ENCODE results near the gene SMOC2. TPM values are rescaled to one million over a fixed set of nuclear protein-coding genes. Genes with fewer than 3 reads are reported as not detected.
"Not testable (repeated sequence)": the region's sequence is repeated elsewhere in the genome, so short reads cannot be mapped to it uniquely, and the experiment has no call there.

The SMOC2 gene
- total and polyA plus RNA-seq, 4 experiments from 2014 or later, result not detected

DNA sequence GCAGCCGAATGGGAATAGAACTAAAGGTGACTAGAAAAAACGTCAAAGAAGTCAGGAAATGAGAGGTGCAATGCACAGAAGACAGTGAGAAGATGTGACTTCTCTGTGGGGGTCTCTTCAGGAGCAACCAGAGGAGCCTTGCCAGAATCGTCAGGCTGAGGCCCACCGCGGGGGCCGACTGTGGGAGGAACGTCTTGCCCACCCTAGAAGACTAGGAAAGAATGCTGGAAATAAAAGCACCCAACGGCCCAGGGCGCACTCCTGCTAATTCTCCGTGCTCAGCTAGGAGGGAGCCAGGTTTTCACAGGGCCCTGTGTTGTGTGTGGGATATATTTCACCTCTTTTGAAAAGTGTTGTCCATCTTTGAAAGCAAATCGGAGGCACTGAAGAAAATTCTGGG lies 129.2 kb downstream of the SMOC2 start:
- Mint-ChIP-seq H3K27me3 (peaks cover 3 to 4% of the 10 kb centered on the region in 2 donors), H3K27ac (no peak overlapping the region), H3K4me3 (no peak overlapping the region), H3K4me1 (no peaks in the 10 kb centered on the region), H3K36me3 (no peaks in the 10 kb centered on the region), H3K9me3 (peaks cover 0 to 1% (median 0%) of the 10 kb centered on the region in 8 donors)
- Histone ChIP-seq H3K27ac (ENCODE audit: low read depth, low read length) (no peak overlapping the region), H3K4me1 (ENCODE audit: insufficient read depth, low read length) (no peaks in the 10 kb centered on the region), H3K36me3 (ENCODE audit: insufficient read depth, low read length) (no peaks in the 10 kb centered on the region), H3K4me3 (ENCODE audit: low read length in 2 of 2) (no peak overlapping the region), H3K27me3 (ENCODE audit: insufficient read depth, low read length) (no peaks in the 10 kb centered on the region), H3K9me3 (ENCODE audit: control insufficient read depth in 1 of 2, low read length in 2 of 2) (no peaks in the 10 kb centered on the region)
- no peak for DNase-seq
- ChIA-PET CTCF (ENCODE audit: partially characterized antibody) (no interaction called here), POLR2A (ENCODE audit: partially characterized antibody) (no interaction called here)
- intact Hi-C loops (cut with micrococcal nuclease), result no loop called here

DNA sequence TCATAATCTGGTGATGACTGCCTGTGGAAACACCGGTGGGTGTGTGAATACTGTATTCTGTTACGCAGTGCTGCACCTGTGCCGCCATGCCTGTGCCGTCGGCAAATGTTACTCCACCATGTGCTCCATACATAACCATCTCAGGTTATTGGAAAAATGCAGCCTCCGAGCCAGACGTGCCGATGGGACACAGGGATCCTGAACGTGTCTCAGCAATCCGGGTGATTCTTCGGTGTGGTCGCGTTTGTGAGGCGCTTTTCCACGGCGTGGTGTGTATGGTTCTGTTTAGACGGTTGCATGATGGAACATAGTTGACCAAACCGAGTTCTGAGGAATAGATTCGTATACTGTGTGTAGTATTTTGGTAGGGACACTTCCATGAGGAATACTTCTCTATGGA lies 130.3 kb downstream of the SMOC2 start:
- peaks cover 3 to 4% of the 10 kb centered on the region in 2 donors for H3K27me3 Mint-ChIP-seq
- H3K36me3 ChIP-seq (ENCODE audit: insufficient read depth, low read length), result no peaks in the 10 kb centered on the region
- no peaks in the 10 kb centered on the region for H3K4me1 Mint-ChIP-seq
- ChIA-PET POLR2A (ENCODE audit: partially characterized antibody) (no interaction called here), CTCF (ENCODE audit: partially characterized antibody) (no interaction called here)
- H3K27ac Mint-ChIP-seq, result no peak overlapping the region
- intact Hi-C loops (cut with micrococcal nuclease), result no loop called here
- peaks cover 0 to 1% (median 0%) of the 10 kb centered on the region in 8 donors for H3K9me3 Mint-ChIP-seq
- no peaks in the 10 kb centered on the region for H3K27me3 ChIP-seq (ENCODE audit: insufficient read depth, low read length)
- no peaks in the 10 kb centered on the region for H3K9me3 ChIP-seq (ENCODE audit: control insufficient read depth in 1 of 2, low read length in 2 of 2)
- H3K4me3 ChIP-seq (ENCODE audit: low read length in 2 of 2), result no peak overlapping the region
- no peaks in the 10 kb centered on the region for H3K4me1 ChIP-seq (ENCODE audit: insufficient read depth, low read length)
- no peaks in the 10 kb centered on the region for H3K36me3 Mint-ChIP-seq
- no peak overlapping the region for H3K27ac ChIP-seq (ENCODE audit: low read depth, low read length)
- no peak for DNase-seq
- H3K4me3 Mint-ChIP-seq, result no peak overlapping the region

DNA sequence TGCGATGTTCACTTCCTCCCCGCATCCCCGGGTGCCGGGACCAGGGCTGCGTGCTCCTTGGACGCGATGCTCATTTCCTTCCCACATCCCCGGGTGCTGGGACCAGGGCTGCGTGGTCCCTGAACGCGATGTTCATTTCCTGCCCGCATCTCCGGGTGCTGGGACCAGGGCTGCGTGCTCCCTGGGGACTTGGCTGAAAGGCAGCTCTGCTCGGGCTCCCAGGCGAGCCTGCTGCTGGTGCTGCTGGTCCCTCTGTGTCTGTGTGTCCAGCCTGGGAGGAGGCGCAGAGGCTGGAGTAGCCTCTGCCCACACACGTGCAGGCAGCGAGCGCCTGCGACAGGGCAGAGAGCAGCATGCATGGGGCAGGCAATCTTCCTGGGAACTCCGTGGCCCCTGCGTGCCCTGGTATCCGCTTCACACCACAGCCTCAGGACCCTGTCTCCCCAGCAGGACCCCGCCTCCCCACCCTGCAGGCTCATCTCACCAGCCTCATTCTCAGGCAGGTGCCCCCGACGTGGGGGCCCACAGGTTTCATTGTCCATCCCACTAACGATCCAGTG lies 132.4 kb downstream of the SMOC2 start:
- H3K4me1 Mint-ChIP-seq; H3K36me3 ChIP-seq (ENCODE audit: insufficient read depth, low read length); H3K27me3 Mint-ChIP-seq; DNase-seq; H3K27ac Mint-ChIP-seq; intact Hi-C loops (cut with micrococcal nuclease); H3K4me3 Mint-ChIP-seq; H3K27ac ChIP-seq (ENCODE audit: low read depth, low read length); H3K4me3 ChIP-seq (ENCODE audit: low read length in 2 of 2); H3K9me3 Mint-ChIP-seq; POLR2A ChIA-PET (ENCODE audit: partially characterized antibody); H3K36me3 Mint-ChIP-seq; H3K4me1 ChIP-seq (ENCODE audit: insufficient read depth, low read length); H3K27me3 ChIP-seq (ENCODE audit: insufficient read depth, low read length); H3K9me3 ChIP-seq (ENCODE audit: control insufficient read depth in 1 of 2, low read length in 2 of 2); CTCF ChIA-PET (ENCODE audit: partially characterized antibody): not testable (repeated sequence)

DNA sequence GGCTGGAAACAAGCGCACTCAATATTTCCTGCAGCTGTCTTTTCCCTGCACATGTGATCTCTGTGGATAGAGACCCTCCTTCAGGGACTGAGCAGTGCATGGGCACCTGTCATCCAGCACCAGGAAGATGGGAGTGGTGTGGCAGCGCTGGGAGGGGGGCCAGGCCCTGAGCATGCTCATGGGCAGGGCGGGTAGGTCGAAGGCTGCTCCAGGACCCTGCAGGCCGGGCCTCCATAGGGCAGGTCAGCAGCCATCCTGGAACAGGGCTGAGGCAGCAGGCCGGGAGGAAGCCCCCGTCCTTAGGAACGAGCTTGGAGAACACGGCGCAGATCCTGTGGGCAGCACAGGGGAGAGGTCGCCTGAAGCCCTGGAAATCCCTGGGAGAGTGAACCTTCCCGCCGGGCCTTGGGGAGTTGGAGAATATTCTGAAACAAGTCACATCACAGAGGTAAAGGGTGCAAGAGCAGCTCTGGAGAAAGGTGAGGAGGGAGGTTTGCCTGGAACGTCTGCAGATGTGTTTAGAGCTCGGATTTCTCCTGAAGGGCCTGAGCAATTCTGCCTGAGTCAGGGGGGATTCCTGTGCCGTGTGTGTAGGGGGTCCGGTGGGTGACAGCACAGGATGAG lies 133.2 kb downstream of the SMOC2 start:
- intact Hi-C loops (cut with micrococcal nuclease), result no loop called here
- H3K27ac ChIP-seq (ENCODE audit: low read depth, low read length), result no peak overlapping the region
- ChIA-PET POLR2A (ENCODE audit: partially characterized antibody) (no interaction called here), CTCF (ENCODE audit: partially characterized antibody) (no interaction called here)
- Mint-ChIP-seq H3K36me3 (no peaks in the 10 kb centered on the region), H3K4me1 (no peaks in the 10 kb centered on the region), H3K4me3 (no peak overlapping the region), H3K9me3 (peaks cover 0 to 1% (median 0%) of the 10 kb centered on the region in 8 donors), H3K27me3 (peaks cover 3 to 4% of the 10 kb centered on the region in 2 donors), H3K27ac (no peak overlapping the region)
- H3K4me3 ChIP-seq (ENCODE audit: low read length in 2 of 2), result no peak overlapping the region
- H3K27me3 ChIP-seq (ENCODE audit: insufficient read depth, low read length), result no peaks in the 10 kb centered on the region
- no peaks in the 10 kb centered on the region for H3K9me3 ChIP-seq (ENCODE audit: control insufficient read depth in 1 of 2, low read length in 2 of 2)
- no peaks in the 10 kb centered on the region for H3K36me3 ChIP-seq (ENCODE audit: insufficient read depth, low read length)
- DNase-seq, result no peak
- H3K4me1 ChIP-seq (ENCODE audit: insufficient read depth, low read length), result no peaks in the 10 kb centered on the region

DNA sequence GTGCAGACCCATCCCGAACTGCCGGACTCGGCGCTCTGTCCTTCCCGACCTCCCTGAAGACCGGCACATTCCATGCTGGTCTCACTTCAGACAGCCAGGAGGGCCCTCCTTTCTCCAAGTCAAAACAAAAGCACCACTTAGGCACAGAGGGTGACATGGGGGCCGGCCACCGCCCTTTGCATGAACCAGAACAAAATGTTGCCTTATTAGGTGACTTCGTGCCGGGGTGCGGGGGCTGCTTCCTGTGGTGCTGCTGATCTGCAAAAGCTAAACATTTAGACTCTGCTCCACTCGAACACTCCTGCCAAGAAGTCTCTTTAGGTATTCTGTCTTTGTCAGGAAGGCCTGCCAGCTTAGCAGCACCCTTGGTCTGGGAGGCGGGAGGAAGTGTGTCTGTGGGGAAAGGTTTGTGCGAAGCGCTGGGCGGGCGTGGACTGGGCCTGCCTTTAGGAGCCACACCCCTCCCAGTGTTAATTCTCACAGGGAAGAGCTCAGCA lies 133.8 kb downstream of the SMOC2 start:
- no peaks in the 10 kb centered on the region for H3K9me3 ChIP-seq (ENCODE audit: control insufficient read depth in 1 of 2, low read length in 2 of 2)
- intact Hi-C loops (cut with micrococcal nuclease), result no loop called here
- H3K27me3 ChIP-seq (ENCODE audit: insufficient read depth, low read length), result no peaks in the 10 kb centered on the region
- no peak overlapping the region for H3K4me3 Mint-ChIP-seq
- ChIA-PET POLR2A (ENCODE audit: partially characterized antibody) (no interaction called here), CTCF (ENCODE audit: partially characterized antibody) (no interaction called here)
- H3K4me3 ChIP-seq (ENCODE audit: low read length in 2 of 2), result no peak overlapping the region
- H3K27ac Mint-ChIP-seq, result no peak overlapping the region
- H3K36me3 ChIP-seq (ENCODE audit: insufficient read depth, low read length), result no peaks in the 10 kb centered on the region
- H3K27me3 Mint-ChIP-seq, result peaks cover 1 to 2% of the 10 kb centered on the region in 2 donors
- DNase-seq, result no peak
- no peaks in the 10 kb centered on the region for H3K4me1 ChIP-seq (ENCODE audit: insufficient read depth, low read length)
- H3K9me3 Mint-ChIP-seq, result no peaks in the 10 kb centered on the region
- no peaks in the 10 kb centered on the region for H3K4me1 Mint-ChIP-seq
- H3K36me3 Mint-ChIP-seq, result no peaks in the 10 kb centered on the region
- H3K27ac ChIP-seq (ENCODE audit: low read depth, low read length), result no peak overlapping the region

DNA sequence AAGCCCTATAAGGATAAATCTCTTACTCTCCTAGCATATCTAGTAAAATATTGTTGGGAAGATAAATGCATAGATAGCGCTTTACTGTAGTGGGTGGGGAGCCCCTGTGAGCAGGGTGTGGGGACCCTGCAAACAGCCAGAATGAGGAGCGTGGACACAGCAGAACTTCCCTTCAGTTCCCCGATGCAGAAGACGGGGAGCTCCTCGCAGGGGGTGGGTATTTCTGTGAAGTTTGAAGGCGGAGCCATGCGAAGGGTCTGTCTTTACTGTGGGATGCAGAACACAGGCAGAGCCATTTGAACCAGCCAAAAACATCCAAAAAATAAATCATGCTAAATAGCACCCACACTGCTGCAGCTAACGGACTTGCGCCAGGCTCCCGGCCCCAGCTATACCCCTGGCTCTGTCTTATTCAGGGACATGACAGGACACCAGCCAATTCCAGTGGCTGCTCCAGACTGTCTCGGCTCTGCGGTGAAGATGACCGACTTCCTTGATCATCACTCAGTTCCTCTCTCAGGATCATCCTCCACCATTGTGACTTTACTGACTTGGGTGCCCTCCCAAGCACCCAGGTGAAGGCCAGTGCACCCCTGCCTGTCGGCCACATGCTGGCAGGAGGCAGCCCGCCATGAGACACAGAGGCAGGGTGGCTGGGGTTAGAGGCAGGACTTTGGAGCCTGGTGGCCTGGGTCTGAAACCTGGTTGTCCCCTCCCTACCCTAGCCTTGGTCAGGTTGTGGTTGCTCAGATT lies 134.5 kb downstream of the SMOC2 start:
- Mint-ChIP-seq H3K4me1 (no peaks in the 10 kb centered on the region), H3K9me3 (no peaks in the 10 kb centered on the region), H3K27ac (no peak overlapping the region), H3K4me3 (no peak overlapping the region), H3K36me3 (no peaks in the 10 kb centered on the region), H3K27me3 (no peaks in the 10 kb centered on the region)
- Histone ChIP-seq H3K27ac (ENCODE audit: low read depth, low read length) (no peak overlapping the region), H3K4me1 (ENCODE audit: insufficient read depth, low read length) (no peaks in the 10 kb centered on the region), H3K9me3 (ENCODE audit: control insufficient read depth in 1 of 2, low read length in 2 of 2) (no peaks in the 10 kb centered on the region), H3K36me3 (ENCODE audit: insufficient read depth, low read length) (no peaks in the 10 kb centered on the region), H3K4me3 (ENCODE audit: low read length in 2 of 2) (no peak overlapping the region), H3K27me3 (ENCODE audit: insufficient read depth, low read length) (no peaks in the 10 kb centered on the region)
- DNase-seq, result no peak
- ChIA-PET CTCF (ENCODE audit: partially characterized antibody) (no interaction called here), POLR2A (ENCODE audit: partially characterized antibody) (no interaction called here)
- intact Hi-C loops (cut with micrococcal nuclease), result no loop called here

DNA sequence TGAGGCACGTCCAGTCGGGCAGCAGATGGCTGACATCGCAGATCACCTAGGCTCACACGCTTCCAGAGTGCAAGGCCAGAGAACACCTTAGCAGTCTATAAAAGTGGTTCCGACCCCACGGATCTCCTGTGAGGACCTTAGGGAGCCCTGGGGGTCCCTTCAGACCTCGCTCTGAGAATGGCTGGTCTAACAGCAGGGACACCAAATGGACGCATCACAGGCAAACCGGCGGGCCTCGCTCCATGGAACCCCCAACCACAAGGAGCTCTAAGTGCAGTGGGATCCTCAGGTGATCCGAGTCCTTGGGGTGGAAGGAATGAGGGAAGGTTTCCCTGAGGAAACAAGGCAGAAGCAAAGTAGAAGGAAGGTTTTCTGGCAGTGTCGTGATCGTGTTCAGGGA lies 135.4 kb downstream of the SMOC2 start:
- H3K4me3 ChIP-seq (ENCODE audit: low read length in 2 of 2), result no peak overlapping the region
- H3K27ac ChIP-seq (ENCODE audit: low read depth, low read length), result no peak overlapping the region
- intact Hi-C loops (cut with micrococcal nuclease), result no loop called here
- no peaks in the 10 kb centered on the region for H3K27me3 ChIP-seq (ENCODE audit: insufficient read depth, low read length)
- no peaks in the 10 kb centered on the region for H3K36me3 ChIP-seq (ENCODE audit: insufficient read depth, low read length)
- POLR2A ChIA-PET (ENCODE audit: partially characterized antibody), result no interaction called here
- Mint-ChIP-seq H3K36me3 (no peaks in the 10 kb centered on the region), H3K4me1 (no peaks in the 10 kb centered on the region), H3K27me3 (no peaks in the 10 kb centered on the region), H3K4me3 (no peak overlapping the region), H3K27ac (no peak overlapping the region), H3K9me3 (no peaks in the 10 kb centered on the region)
- no peak for DNase-seq
- H3K9me3 ChIP-seq (ENCODE audit: control insufficient read depth in 1 of 2, low read length in 2 of 2), result no peaks in the 10 kb centered on the region
- CTCF ChIA-PET (ENCODE audit: partially characterized antibody), result no interaction called here
- no peaks in the 10 kb centered on the region for H3K4me1 ChIP-seq (ENCODE audit: insufficient read depth, low read length)
